T-helper 9 cell (primary cell): ENCODE data around the gene RABGGTB.
"Not testable (repeated sequence)": the region's sequence is repeated elsewhere in the genome, so short reads cannot be mapped to it uniquely, and the experiment has no call there.

Experiments
- DNase-seq: peaks from one replicate; pipeline ENCODE4 v3.0.0-alpha.2; 2020

RABGGTB gene

DNA sequence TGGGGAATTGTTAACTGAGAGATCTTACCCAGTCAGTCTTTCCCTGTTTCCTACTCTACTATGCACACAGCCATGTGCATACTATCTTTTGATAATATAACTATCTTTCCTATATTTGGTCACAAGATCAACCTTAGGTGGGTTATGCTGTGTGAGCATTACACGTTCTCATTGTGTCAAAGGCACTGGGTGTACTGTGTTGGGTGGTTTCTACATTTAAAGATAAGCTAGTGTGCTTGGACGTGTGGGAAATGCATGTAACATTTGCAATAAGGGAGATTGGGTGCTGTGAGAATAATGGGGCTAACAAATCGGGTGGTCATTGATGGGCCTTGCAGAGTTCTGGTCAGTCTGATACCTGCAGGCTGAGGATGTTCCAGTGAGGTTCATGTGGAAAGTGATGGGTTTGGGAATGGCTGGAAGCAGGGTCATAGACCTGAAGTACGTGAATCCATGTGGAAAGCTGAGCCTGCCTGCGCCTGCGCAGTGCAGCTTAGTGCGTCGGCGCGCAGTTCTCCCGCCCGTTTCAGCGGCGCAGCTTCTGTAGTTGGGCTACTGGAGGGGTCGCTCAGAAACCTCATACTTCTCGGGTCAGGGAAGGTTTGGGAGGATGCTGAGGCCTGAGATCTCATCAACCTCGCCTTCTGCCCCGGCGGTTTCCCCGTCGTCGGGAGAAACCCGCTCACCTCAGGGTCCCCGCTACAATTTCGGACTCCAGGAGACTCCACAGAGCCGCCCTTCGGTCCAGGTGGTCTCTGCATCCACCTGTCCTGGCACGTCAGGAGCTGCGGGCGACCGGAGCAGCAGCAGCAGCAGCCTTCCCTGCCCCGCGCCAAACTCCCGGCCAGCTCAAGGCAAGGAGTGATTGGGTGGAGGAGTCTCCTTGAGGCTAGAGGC, 10.6 kb downstream of the RABGGTB start, which contains the start of gene MSH4:
TSS of gene MSH4 (plus strand) at position 507 of the 897 bp plus-strand sequence. CDS start at position 611, 104 bp downstream.
- no peak for DNase-seq

DNA sequence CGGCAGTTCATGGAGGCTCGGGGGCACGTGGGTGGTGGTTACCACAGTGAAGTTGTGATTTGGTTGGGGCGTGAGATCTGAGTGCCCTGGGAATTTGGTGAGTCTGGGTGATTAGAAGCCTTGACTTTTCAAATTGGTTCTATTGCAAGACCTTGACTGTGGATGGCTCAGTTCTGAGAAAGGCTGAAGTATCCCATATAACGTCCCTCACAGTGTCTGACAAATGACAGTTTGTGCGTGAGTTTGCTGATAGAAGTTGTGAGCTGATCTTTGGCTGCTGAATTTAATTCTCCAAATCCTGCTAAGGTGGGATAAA, 11.2 kb downstream of the RABGGTB start:
- DNase-seq = no peak

DNA sequence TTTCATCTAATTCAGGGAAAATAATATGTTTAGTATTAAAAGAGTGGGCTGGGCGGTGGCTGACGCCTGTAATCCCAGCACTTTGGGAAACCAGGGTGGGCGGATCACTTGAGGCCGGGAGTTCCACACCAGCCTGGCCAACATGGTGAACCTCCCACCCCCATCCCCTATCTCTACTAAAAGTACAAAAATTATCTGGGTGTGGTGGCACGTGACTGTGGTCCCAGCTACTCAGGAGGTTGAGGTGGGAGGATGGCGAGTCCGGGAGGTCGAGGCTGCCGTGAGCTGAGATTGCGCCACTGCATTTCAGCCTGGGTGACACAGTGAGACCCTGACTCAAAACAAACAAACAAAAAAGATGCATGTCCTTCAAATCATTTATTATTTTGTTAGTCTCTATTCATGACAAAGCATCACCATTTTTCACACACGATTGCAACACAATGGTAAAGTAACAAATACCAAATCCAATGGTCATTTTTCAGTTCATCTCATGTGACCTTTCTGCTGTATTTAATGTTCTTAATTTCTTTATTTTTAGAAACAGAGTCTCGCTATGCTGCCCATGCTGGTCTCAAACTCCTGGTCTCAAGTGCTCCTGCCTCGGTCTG, 11.7 kb downstream of the RABGGTB start:
- DNase-seq = no peak

DNA sequence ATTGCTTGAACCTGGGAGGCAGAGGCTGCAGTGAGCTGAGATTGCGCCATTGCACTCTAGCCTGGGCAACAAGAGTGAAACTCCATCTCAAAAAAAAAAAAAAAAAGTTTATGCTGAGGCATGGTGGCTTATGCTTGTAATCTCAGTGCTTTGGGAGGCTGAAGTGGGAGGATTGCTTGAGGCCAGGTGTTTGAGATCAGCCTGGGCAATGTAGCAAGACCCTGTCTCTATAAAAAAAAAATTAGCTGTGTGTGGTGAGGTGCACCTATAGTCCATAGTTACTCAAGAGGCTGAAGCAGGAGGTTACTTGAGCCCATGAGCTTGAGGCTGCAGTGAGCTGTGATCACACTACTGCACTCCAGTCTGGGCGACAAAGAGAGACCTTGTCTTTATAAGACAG, 15.4 kb downstream of the RABGGTB start:
- not testable (repeated sequence) for DNase-seq

DNA sequence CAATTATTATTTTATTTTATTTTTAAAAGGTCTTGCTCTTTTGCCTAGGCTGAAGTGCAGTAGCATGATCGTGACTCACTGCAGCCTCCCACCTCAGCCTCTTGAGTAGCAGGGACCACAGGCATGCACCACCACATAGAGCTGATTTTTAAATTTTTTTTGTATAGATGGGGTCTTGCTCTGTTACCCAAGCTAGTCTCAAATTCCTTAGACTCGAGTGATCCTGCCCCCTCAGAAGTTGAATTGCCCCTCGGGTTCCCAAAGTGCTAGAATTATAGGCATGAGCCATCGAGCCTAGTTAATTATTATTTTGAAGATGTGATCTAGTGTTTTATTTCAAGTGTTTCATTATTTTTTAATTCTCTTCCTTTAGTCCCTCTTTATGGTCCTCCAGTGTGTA, 22.9 kb downstream of the RABGGTB start:
- no peak for DNase-seq

DNA sequence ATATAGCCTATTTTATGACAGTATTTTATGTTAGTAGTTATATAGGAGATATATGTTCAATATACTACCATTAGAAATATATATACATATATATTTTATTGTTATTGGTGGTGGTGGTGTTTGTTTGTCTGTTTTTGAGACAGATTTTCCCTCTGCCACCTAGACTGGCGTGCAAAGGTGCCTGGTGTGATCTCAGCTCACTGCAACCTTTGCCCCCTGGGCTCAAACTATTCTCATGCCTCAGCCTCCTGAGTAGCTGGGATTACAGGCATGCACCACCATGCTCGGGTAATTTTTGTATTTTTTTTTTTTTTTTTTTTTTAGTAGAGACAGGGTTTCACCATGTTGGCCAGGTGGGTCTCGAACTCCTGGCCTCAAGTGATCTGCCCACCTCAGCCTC, 24.1 kb downstream of the RABGGTB start:
- DNase-seq = not testable (repeated sequence)

DNA sequence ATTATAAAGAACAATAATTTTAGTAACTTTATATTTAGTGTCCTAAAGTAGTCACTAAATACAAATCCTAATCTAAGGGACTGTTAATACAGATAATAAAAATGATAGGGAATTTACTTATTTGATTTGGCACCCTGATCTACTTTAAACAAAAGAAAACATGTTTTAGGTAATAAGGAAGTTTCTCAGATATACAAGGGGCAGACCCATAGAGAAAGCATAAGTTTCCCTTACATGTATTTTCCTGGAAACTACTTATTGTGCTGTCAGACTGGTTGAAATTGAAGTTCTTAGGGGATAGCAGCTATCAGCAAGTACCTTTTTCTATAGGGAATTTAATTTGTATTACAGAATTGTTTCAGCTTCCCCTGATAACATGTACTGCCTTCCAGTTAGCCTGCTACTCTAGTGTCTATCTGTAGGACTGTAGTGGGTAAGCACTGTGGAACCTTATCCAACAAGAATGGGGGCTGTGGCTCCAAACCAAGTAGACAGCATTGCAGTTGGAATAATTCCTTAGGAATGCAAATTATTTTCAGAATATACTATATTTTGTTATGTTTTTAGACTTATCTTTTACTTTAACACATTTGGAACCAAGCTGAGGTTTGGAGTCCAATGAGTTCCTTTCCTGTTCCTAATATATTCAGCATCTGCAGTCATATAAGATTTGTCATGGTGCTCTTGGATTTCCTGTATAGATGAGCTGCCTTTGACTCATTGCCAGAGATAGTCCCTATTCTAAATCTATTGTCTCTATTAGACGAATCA, 25.3 kb downstream of the RABGGTB start:
- no peak for DNase-seq

DNA sequence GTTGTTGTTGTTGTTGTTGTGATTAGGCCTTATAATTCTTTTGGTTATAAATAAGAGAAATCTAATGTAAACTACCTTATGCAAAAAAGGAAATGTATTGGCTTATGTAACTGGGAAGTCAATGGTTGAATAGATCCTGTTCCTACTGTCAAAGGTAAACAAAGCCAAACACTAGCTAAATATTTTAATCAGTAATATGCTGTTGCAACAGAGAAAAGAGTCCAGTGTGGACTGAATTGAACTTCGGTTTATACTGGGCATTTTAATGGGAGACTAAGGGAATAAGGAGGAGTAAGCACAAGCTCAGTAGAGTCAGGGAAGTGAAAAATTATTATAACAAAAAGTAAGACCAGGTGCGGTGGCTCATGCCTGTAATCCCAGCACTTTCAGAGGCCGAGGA, 26.0 kb downstream of the RABGGTB start:
- no peak for DNase-seq

DNA sequence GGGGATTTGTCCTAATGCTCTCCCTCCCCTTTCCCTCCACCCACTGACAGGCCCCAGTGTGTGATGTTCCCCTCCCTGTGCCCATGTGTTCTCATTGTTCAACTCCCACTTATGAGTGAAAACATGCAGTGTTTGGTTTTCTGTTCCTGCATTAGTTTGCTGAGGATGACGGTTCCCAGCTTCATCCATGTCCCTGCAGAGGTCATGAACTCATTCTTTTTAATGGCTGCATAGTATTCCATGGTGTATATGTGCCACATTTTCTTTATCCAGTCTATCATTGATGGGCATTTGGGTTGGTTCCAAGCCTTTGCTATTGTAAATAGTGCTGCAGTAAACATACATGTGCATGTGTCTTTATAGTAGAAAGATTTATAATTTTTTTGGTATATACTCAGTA, 37.5 kb downstream of the RABGGTB start:
- not testable (repeated sequence) for DNase-seq

DNA sequence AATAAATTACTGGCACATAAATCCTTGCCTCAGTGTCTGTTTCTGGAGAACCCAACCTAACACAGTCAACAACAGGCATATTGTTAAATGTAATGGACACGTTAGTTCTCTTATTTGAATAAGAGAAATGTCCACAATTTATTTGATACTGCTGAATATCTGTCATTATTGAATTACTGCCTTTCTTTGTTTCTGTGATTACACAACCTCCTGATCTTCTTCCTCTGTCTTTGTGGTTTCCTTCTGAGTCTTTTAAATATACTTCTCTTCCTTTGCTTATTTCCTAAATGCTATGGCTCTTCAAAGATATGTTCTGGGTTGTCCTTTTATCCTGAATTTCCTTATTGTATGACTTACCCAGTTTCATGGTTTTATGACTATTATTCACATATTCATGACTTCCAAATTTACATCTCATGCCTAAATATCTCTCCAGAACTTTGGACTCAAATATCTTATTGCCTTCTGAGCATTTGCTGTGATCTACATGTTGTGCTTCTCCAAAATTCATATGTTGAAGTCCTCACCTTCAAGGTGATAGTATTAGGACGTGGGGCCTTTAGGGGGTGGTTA, 50.6 kb downstream of the RABGGTB start:
- DNase-seq = no peak

DNA sequence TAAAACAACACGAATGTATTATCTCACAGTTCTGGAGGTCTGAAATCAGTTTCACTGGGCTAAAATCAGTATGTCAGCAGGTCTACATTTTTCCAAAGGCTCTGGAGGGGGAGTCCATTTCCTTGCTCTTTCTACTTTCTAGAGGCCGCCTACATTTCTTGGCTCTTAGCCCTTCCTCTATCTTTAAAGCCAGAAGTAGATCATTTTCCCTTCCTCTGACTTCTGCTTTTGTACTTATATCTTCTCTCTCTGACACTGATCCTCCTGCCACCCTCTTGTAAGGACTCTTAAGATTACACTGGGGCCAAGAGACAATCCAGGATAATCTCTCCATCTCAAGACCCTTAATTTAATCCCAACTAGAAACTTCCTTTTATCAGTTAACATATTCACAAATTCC, 52.0 kb downstream of the RABGGTB start:
- no peak for DNase-seq

DNA sequence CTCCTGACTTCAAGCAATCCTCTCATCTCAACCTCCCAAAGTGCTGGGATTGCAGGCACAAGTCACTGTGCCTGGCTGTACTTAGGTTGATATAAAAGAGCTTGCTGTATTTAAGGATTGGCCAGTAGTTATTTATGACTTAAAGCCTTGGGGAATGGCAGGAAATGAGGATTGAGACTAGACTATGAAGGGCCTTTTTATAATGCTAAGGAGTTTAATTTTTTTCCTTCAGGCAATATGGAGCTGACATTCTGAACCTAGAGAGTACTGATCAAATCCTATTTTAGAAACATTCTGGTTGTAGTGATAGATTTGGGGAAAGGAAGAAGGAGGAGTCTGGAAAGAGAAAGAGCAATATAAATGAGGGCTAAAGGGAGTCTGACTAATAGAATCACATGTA, 55.4 kb downstream of the RABGGTB start:
- DNase-seq = no peak
